NCI-H345 treated with DMSO at 0.1 percent for 48 hours (cell line): ENCODE measurements around the gene USP13.

Experiments
- DNase-seq: peaks from one replicate; lab custom pipeline; 2025; ENCODE audit not compliant: unreplicated experiment; lab: John Stamatoyannopoulos, UW

The USP13 gene

GRCh38 chr3:179837374-179837773 lies 184.5 kb downstream of the USP13 start:
- DNase-seq: no peak
